Ammon's horn (tissue), 1 donor: ENCODE results near the gene ZNF516.
A peak's percentile ranks its signal among the peaks of the same experiment; 100 is the strongest.

ENCODE experiments used
- DNase-seq: peaks from one replicate; pipeline ENCODE4 v3.0.0-alpha.2; 2016; ENCODE audit warnings: low spot score

ZNF516 gene

GRCh38 chr18:76455003-76455676 lies 39.9 kb downstream of the ZNF516 start:
- DNase-seq = no peak

GRCh38 chr18:76454418-76454817 lies 40.6 kb downstream of the ZNF516 start:
- DNase-seq = no peak

- DNase-seq = no peak
These were observed 41.1 kb downstream of the ZNF516 start for GRCh38 chr18:76453932-76454331.

GRCh38 chr18:76453057-76453561 lies 41.9 kb downstream of the ZNF516 start:
- DNase-seq = no peak

GRCh38 chr18:76452357-76452756 lies 42.7 kb downstream of the ZNF516 start:
- no peak for DNase-seq

GRCh38 chr18:76451396-76452331 lies 43.4 kb downstream of the ZNF516 start:
- peak; percentile 63 for DNase-seq

- DNase-seq = peak; percentile 77
These were observed 44.3 kb downstream of the ZNF516 start for GRCh38 chr18:76450452-76451395.

- no peak for DNase-seq
These were observed 46.0 kb downstream of the ZNF516 start for GRCh38 chr18:76449111-76449453.

- no peak for DNase-seq
These were observed 46.6 kb downstream of the ZNF516 start for GRCh38 chr18:76448256-76449110.

- DNase-seq = no peak
These were observed 47.7 kb downstream of the ZNF516 start for GRCh38 chr18:76447258-76447890.

- no peak for DNase-seq
These were observed 48.5 kb downstream of the ZNF516 start for GRCh38 chr18:76446321-76447257.

GRCh38 chr18:76445741-76446232 lies 49.3 kb downstream of the ZNF516 start:
- no peak for DNase-seq

- DNase-seq = no peak
These were observed 49.8 kb downstream of the ZNF516 start for GRCh38 chr18:76445275-76445674.

GRCh38 chr18:76444446-76445105 lies 50.5 kb downstream of the ZNF516 start:
- DNase-seq = no peak

- no peak for DNase-seq
These were observed 51.3 kb downstream of the ZNF516 start for GRCh38 chr18:76443519-76444445.

GRCh38 chr18:76442413-76443171 lies 52.5 kb downstream of the ZNF516 start:
- no peak for DNase-seq
